HG02840 (cell line): Measurements from ENCODE around the gene MARCHF4.

Experiments used
- ATAC-seq: cut with Tn5 transposase; IDR thresholded peaks from one replicate; pipeline ENCODE4 v1.9.1; 2021; ENCODE audit warnings: mild to moderate bottlenecking, moderate library complexity, moderate number of reproducible peaks; ENCODE audit not compliant: unreplicated experiment, low FRiP score

Gene MARCHF4

GRCh38 chr2:216371721-216372702 is at the start of gene MARCHF4:
MARCHF4 (minus strand) TSS chr2:216372483; CDS start chr2:216370260, 2,223 bp downstream.
- ATAC-seq = no peak

GRCh38 chr2:216420367-216421101 is 48.3 kb upstream of the MARCHF4 start:
- no peak for ATAC-seq

GRCh38 chr2:216418981-216419380 is 46.7 kb upstream of the MARCHF4 start:
- no peak for ATAC-seq

GRCh38 chr2:216416571-216417307 is 44.5 kb upstream of the MARCHF4 start:
- no peak for ATAC-seq

- ATAC-seq = no peak
These were observed 43.3 kb upstream of the MARCHF4 start for GRCh38 chr2:216415541-216415940.

- no peak for ATAC-seq
These were observed 42.6 kb upstream of the MARCHF4 start for GRCh38 chr2:216414772-216415319.

- ATAC-seq = no peak
These were observed 41.6 kb upstream of the MARCHF4 start for GRCh38 chr2:216413882-216414281.

GRCh38 chr2:216412022-216412999 is 40.0 kb upstream of the MARCHF4 start, which contains the start of gene SMARCAL1:
SMARCAL1 (plus strand) TSS chr2:216412484; CDS start chr2:216414705, 2,221 bp downstream.
- peak; percentile 90 for ATAC-seq

- no peak for ATAC-seq
These were observed 38.3 kb upstream of the MARCHF4 start for GRCh38 chr2:216410550-216410949.

- ATAC-seq = no peak
These were observed 36.4 kb upstream of the MARCHF4 start for GRCh38 chr2:216408426-216409290.

GRCh38 chr2:216406826-216407225 is 34.5 kb upstream of the MARCHF4 start:
- ATAC-seq = no peak

- ATAC-seq = no peak
These were observed 33.3 kb upstream of the MARCHF4 start for GRCh38 chr2:216405588-216405987.

GRCh38 chr2:216404010-216404618 is 31.8 kb upstream of the MARCHF4 start:
- no peak for ATAC-seq

GRCh38 chr2:216402751-216403150 is 30.5 kb upstream of the MARCHF4 start:
- no peak for ATAC-seq

GRCh38 chr2:216399621-216400020 is 27.3 kb upstream of the MARCHF4 start:
- ATAC-seq = no peak

- ATAC-seq = no peak
These were observed 22.6 kb upstream of the MARCHF4 start for GRCh38 chr2:216394881-216395280.

- ATAC-seq = no peak
These were observed 20.9 kb upstream of the MARCHF4 start for GRCh38 chr2:216392945-216393840.
